GM18520 (cell line): Measurements from ENCODE around the gene SUPT4H1.
"Not testable (repeated sequence)": the region's sequence is repeated elsewhere in the genome, so short reads cannot be mapped to it uniquely, and the experiment has no call there.

Experiments
- ATAC-seq: cut with Tn5 transposase; IDR thresholded peaks from one replicate; pipeline ENCODE4 v1.9.1; 2021; ENCODE audit not compliant: unreplicated experiment

SUPT4H1 gene

GRCh38 chr17:58351831-58352595 lies at the start of gene SUPT4H1:
TSS of gene SUPT4H1 (minus strand) at chr17:58352201. CDS start at chr17:58352135, 66 bp downstream.
- peak; percentile 95 for ATAC-seq

GRCh38 chr17:58401287-58401686 lies 49.3 kb upstream of the SUPT4H1 start:
- ATAC-seq = no peak

GRCh38 chr17:58400826-58401225 lies 48.8 kb upstream of the SUPT4H1 start:
- ATAC-seq = no peak

- ATAC-seq = no peak
These were observed 48.0 kb upstream of the SUPT4H1 start for GRCh38 chr17:58399974-58400373.

- ATAC-seq = no peak
These were observed 46.7 kb upstream of the SUPT4H1 start for GRCh38 chr17:58398574-58399266.

- not testable (repeated sequence) for ATAC-seq
These were observed 45.4 kb upstream of the SUPT4H1 start for GRCh38 chr17:58397421-58397820.

GRCh38 chr17:58396173-58396572 lies 44.2 kb upstream of the SUPT4H1 start:
- no peak for ATAC-seq

- no peak for ATAC-seq
These were observed 42.7 kb upstream of the SUPT4H1 start for GRCh38 chr17:58394534-58395223.

GRCh38 chr17:58391302-58391984 lies 39.4 kb upstream of the SUPT4H1 start:
- no peak for ATAC-seq

- ATAC-seq = no peak
These were observed 38.9 kb upstream of the SUPT4H1 start for GRCh38 chr17:58390884-58391283.

- ATAC-seq = no peak
These were observed 36.5 kb upstream of the SUPT4H1 start for GRCh38 chr17:58388302-58389190.

GRCh38 chr17:58387834-58388233 lies 35.8 kb upstream of the SUPT4H1 start:
- ATAC-seq = no peak

GRCh38 chr17:58386708-58387107 lies 34.7 kb upstream of the SUPT4H1 start:
- ATAC-seq = no peak

GRCh38 chr17:58385359-58385899 lies 33.4 kb upstream of the SUPT4H1 start:
- no peak for ATAC-seq

- no peak for ATAC-seq
These were observed 32.9 kb upstream of the SUPT4H1 start for GRCh38 chr17:58384897-58385296.

- no peak for ATAC-seq
These were observed 32.0 kb upstream of the SUPT4H1 start for GRCh38 chr17:58383892-58384462.

- ATAC-seq = no peak
These were observed 30.9 kb upstream of the SUPT4H1 start for GRCh38 chr17:58382872-58383242.

GRCh38 chr17:58382108-58382871 lies 30.3 kb upstream of the SUPT4H1 start:
- ATAC-seq = peak; percentile 52
